ENCODE results near the gene OBI1.

DNA sequence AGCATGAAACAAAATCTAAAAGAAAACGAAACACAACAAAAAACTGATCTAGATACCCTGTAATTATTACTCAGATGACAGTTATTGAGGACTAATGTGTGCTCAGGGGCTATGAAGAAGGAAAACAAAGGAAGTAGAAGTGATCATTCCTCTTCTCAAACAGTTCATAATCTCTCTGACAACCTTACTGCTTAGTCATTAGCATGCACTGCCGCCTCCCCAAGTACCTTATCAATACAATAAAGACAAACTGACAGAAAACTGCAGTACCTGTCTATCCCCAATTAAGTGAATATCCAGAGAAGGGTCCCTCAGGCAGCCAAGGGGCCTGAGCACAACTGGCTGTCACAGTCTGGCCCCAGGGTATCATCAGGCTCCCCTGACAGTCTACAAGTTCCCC, 33.6 kb downstream of the OBI1 start:
- TF ChIP-seq, protein P1, sequence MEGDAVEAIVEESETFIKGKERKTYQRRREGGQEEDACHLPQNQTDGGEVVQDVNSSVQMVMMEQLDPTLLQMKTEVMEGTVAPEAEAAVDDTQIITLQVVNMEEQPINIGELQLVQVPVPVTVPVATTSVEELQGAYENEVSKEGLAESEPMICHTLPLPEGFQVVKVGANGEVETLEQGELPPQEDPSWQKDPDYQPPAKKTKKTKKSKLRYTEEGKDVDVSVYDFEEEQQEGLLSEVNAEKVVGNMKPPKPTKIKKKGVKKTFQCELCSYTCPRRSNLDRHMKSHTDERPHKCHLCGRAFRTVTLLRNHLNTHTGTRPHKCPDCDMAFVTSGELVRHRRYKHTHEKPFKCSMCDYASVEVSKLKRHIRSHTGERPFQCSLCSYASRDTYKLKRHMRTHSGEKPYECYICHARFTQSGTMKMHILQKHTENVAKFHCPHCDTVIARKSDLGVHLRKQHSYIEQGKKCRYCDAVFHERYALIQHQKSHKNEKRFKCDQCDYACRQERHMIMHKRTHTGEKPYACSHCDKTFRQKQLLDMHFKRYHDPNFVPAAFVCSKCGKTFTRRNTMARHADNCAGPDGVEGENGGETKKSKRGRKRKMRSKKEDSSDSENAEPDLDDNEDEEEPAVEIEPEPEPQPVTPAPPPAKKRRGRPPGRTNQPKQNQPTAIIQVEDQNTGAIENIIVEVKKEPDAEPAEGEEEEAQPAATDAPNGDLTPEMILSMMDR (conservative IDR thresholded peaks at IDR 0.05; ENCODE audit: low read depth, low read length): no peak
- TF ChIP-seq EZH2 (IDR thresholded peaks at IDR 0.05; ENCODE audit: low read length, unreplicated experiment) (no peak), EZH2phosphoT487 (IDR thresholded peaks at IDR 0.05; ENCODE audit: borderline replicate concordance, low read length) (no peak)

Data from PC-3 (cell line).